K562 (cell line): ENCODE data around the gene PGK2. TPM values are rescaled to one million over a fixed set of nuclear protein-coding genes. Genes with fewer than 3 reads are reported as not detected.
A peak's percentile ranks its signal among the peaks of the same experiment; 100 is the strongest.

Source experiments
- ATAC-seq: fragments of 200-7000 bp; cut with Tn5 transposase; 3 replicates; pipeline ENCODE4 v1.9.1; 2020; ENCODE audit warnings: moderate library complexity
- BruUV-seq: library from RNA; stranded (reverse); fragments of 400-500 nt; replicated peaks from 2 replicates; lab custom pipeline; 2021; lab: Mats Ljungman, UMichigan
- CTCF ChIA-PET: fragments of 300-600 bp; formaldehyde crosslinking; extraction: SDS; loops from one replicate; lab custom pipeline; 2021; ENCODE audit warnings: low intra/inter-chr PET ratio; lab: Yijun Ruan, JAX
- POLR2A ChIA-PET: fragments of 300-600, 350-650 bp; sonication (Branson Sonifier 250); formaldehyde crosslinking; extraction: SDS; loops from one replicate; lab custom pipeline; 2021; ENCODE audit warnings: antibody characterized with exemption, inconsistent platforms; lab: Yijun Ruan, JAX
- DNase-seq, 4 experiments: peaks; one replicate each; pipeline versions ENCODE4 v3.0.0 to v3.0.0-alpha.2; 2011 to 2018; ENCODE audit warnings: low spot score in 3 of 4, mixed read lengths in 3 of 4; ENCODE audit errors: extremely low read depth in 1 of 4
- FAIRE-seq: peaks from 2 replicates; lab custom pipeline; 2011; peaks lifted over from hg19 to GRCh38; lab: Jason Lieb, UNC
- H2AFZ ChIP-seq: 2 replicates; pipeline ENCODE4 v1.6.0; 2011; ENCODE audit warnings: low read depth, low read length, control low read depth, inconsistent platforms
- H3K27ac ChIP-seq: fragments of 200-600 bp; 3 replicates; pipeline ENCODE4 v1.8.0; 2011; ENCODE audit warnings: low read depth, mild to moderate bottlenecking, control low read depth, inconsistent platforms, low read length, moderate library complexity, mixed read lengths; ENCODE audit errors: extremely low read depth
- H3K27me3 ChIP-seq, 2 experiments: fragments of 300-600 bp in 1 of 2; 2 replicates in 1 of 2; 3 replicates in 1 of 2; pipeline versions ENCODE4 v1.6.0 to v1.8.0; 2011; ENCODE audit warnings: inconsistent platforms in 2 of 2, low read length in 2 of 2, mild to moderate bottlenecking in 1 of 2, mixed read lengths in 1 of 2, moderate library complexity in 1 of 2; ENCODE audit not compliant: control insufficient read depth in 2 of 2, insufficient read depth in 2 of 2
- H3K36me3 ChIP-seq: fragments of 300-600 bp; 3 replicates; pipeline ENCODE4 v1.8.0; 2011; ENCODE audit warnings: mild to moderate bottlenecking, low read length, inconsistent platforms; ENCODE audit not compliant: control insufficient read depth, insufficient read depth
- H3K4me1 ChIP-seq, 2 experiments: fragments of 200-600 bp in 1 of 2; replicated peaks in 1 of 2; 2 replicates in 1 of 2; 3 replicates in 1 of 2; pipeline versions ENCODE4 v1.5.1 to v1.8.0; 2011; ENCODE audit warnings: inconsistent platforms in 2 of 2, low read length in 2 of 2, mild to moderate bottlenecking in 1 of 2, mixed read lengths in 1 of 2, moderate library complexity in 1 of 2; ENCODE audit not compliant: control insufficient read depth in 2 of 2, insufficient read depth in 2 of 2
- H3K4me2 ChIP-seq: 2 replicates; pipeline ENCODE4 v1.6.1; 2011; ENCODE audit warnings: low read length, control low read depth, inconsistent platforms, mixed read lengths; ENCODE audit not compliant: insufficient read depth
- H3K4me3 ChIP-seq: fragments of 200-600 bp; sonication (generic), shearing (Covaris generic); 2 replicates; pipeline ENCODE4 v1.5.1; 2016; ENCODE audit warnings: control low read depth, inconsistent platforms
- H3K79me2 ChIP-seq: fragments of 200-600 bp; 3 replicates; pipeline ENCODE4 v1.8.0; 2011; ENCODE audit warnings: low read length, inconsistent platforms; ENCODE audit not compliant: control insufficient read depth, insufficient read depth
- H3K9ac ChIP-seq, 2 experiments: 2 replicates each; pipeline versions ENCODE4 v1.6.0 to v1.6.1; 2011; ENCODE audit warnings: low read depth in 2 of 2, low read length in 2 of 2, control low read depth in 1 of 2, inconsistent platforms in 1 of 2, mild to moderate bottlenecking in 1 of 2, mixed read lengths in 1 of 2; ENCODE audit not compliant: insufficient read depth in 1 of 2
- H3K9me1 ChIP-seq: one replicate; pipeline ENCODE4 v1.6.0; 2011; ENCODE audit warnings: inconsistent platforms, mild to moderate bottlenecking, low read length, moderate library complexity; ENCODE audit not compliant: control insufficient read depth, insufficient read depth
- H3K9me3 ChIP-seq: replicated peaks from 2 replicates; pipeline ENCODE4 v1.5.1; 2011; ENCODE audit warnings: low read depth, low read length, inconsistent platforms; ENCODE audit not compliant: control insufficient read depth, insufficient read depth
- H4K20me1 ChIP-seq: replicated peaks from 2 replicates; pipeline ENCODE4 v1.6.1; 2011; ENCODE audit warnings: low read length, inconsistent platforms, mixed read lengths; ENCODE audit not compliant: control insufficient read depth, insufficient read depth
- CEBPB ChIP-seq: fragments of 450-650 bp; IDR thresholded peaks from 2 replicates; pipeline ENCODE4 v1.6.1; 2016; ENCODE audit warnings: missing genetic modification characterization, missing compliant biosample characterization
- WGBS: fragments of 100-300 bp; shearing (Covaris generic); methylation state at CpG from one replicate; pipeline ENCODE4 v1.1.6; 2016; ENCODE audit warnings: low coverage, mixed read lengths; ENCODE audit not compliant: insufficient coverage; ENCODE audit errors: missing lambda C conversion rate; 5-methylcytosine and 5-hydroxymethylcytosine counted together
- in situ Hi-C: fragments of 300-500 bp; cut with MboI; formaldehyde crosslinking; loops from 4 replicates; pipeline ENCODE4 v1.15.0; 2018; ENCODE audit warnings: inconsistent platforms, mixed read lengths
- intact Hi-C: fragments of 100-400 bp; cut with micrococcal nuclease; formaldehyde crosslinking; loops from 2 replicates; pipeline ENCODE4 v1.14.2; 2022
- polyA plus RNA-seq, 8 experiments: library from polyadenylated mRNA; depleted of rRNA in 4 of 8; stranded (reverse) in 5 of 8; unstranded in 3 of 8; fragments of >200 nt; fragmentation: Nextera tagmentation in 2 of 8; fragmentation: Illumina TruSeq in 1 of 8; extraction: Ambion mirVana in 2 of 8; extraction: Trizol in 1 of 8; gene quantifications; 2 replicates each; pipeline versions ENCODE4 v1.2.1 to v1.2.3, GENCODE V29; 2011 to 2014; ENCODE audit warnings: inconsistent platforms in 1 of 8, missing spikeins in 1 of 8
- total RNA-seq, 7 experiments: library from RNA; depleted of rRNA in 6 of 7; stranded (reverse); fragments of >200 nt in 6 of 7; fragmentation: Illumina TruSeq in 2 of 7; extraction: Trizol in 2 of 7; gene quantifications; 2 replicates each; pipeline versions ENCODE4 v1.2.1 to v1.2.3, GENCODE V29; 2011 to 2021; ENCODE audit warnings: low replicate concordance in 1 of 7
- TF ChIP-seq, protein P1 (sequence below), 2 experiments: fragments of 450-650 bp in 1 of 2; sonication (generic) in 1 of 2; formaldehyde crosslinking in 1 of 2; IDR thresholded peaks; 2 replicates each; pipeline versions ENCODE4 v1.7.1 to v1.9.0; 2016 to 2022; ENCODE audit warnings: inconsistent platforms in 1 of 2, mild to moderate bottlenecking in 1 of 2, missing genetic modification reagents in 1 of 2
- TF ChIP-seq, protein P2 (sequence below): fragments of 450-650 bp; formaldehyde crosslinking; IDR thresholded peaks from 2 replicates; pipeline ENCODE4 v1.4.0; 2022; ENCODE audit warnings: mild to moderate bottlenecking, moderate library complexity

PGK2 gene
- total and polyA plus RNA-seq, 9 of the 15 experiments (the other 6 are each of a cell fraction or from before 2014, with no cell fraction given), result not detected

DNA sequence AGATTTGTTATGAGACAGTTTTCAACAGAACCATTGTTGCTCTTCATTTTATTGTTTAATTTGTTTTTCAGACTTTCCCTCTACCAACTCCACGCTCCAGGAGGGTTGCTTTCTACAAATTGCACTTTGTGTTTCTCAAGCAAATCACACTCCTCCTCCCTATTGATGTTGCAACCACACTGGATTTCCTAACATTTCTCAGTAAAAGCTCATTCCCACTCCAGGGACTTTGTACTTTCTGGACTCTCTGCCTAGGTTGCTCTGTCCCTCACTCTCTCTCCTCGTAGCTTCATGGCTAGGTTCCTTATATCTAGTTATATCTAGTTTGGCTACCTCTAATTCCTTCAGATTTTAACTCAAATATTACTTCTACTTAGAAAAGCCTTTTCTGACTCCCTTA lies 20.3 kb downstream of the PGK2 start:
- CTCF ChIA-PET, result no interaction called here
- 92% methylated on average over 2 of the region's 2 CpGs for WGBS
- no peaks in the 10 kb centered on the region for H3K27me3 ChIP-seq
- no peak overlapping the region for H3K4me3 ChIP-seq
- H3K27ac ChIP-seq, result no peak overlapping the region
- DNase-seq (no peak), FAIRE-seq (no peak), ATAC-seq (no peak)
- H3K4me1 ChIP-seq, result peaks cover 0 to 11% of the 10 kb centered on the region in 2 experiments; a peak in 3 of 5 replicates
- no peaks in the 10 kb centered on the region for H4K20me1 ChIP-seq
- in situ Hi-C loops, result no loop called here
- BruUV-seq, result no TSS peak
- H3K9me3 ChIP-seq, result no peaks in the 10 kb centered on the region; the same call in 1 of the 2 replicates
- H3K36me3 ChIP-seq, result no peaks in the 10 kb centered on the region; the same call in 2 of the 3 replicates
- H3K9ac ChIP-seq, result no peak overlapping the region
- peak overlapping the region; percentile 1; the same call in 1 of the 2 replicates for H2AFZ ChIP-seq
- intact Hi-C loops, result no loop called here
- TF ChIP-seq, protein P1, sequence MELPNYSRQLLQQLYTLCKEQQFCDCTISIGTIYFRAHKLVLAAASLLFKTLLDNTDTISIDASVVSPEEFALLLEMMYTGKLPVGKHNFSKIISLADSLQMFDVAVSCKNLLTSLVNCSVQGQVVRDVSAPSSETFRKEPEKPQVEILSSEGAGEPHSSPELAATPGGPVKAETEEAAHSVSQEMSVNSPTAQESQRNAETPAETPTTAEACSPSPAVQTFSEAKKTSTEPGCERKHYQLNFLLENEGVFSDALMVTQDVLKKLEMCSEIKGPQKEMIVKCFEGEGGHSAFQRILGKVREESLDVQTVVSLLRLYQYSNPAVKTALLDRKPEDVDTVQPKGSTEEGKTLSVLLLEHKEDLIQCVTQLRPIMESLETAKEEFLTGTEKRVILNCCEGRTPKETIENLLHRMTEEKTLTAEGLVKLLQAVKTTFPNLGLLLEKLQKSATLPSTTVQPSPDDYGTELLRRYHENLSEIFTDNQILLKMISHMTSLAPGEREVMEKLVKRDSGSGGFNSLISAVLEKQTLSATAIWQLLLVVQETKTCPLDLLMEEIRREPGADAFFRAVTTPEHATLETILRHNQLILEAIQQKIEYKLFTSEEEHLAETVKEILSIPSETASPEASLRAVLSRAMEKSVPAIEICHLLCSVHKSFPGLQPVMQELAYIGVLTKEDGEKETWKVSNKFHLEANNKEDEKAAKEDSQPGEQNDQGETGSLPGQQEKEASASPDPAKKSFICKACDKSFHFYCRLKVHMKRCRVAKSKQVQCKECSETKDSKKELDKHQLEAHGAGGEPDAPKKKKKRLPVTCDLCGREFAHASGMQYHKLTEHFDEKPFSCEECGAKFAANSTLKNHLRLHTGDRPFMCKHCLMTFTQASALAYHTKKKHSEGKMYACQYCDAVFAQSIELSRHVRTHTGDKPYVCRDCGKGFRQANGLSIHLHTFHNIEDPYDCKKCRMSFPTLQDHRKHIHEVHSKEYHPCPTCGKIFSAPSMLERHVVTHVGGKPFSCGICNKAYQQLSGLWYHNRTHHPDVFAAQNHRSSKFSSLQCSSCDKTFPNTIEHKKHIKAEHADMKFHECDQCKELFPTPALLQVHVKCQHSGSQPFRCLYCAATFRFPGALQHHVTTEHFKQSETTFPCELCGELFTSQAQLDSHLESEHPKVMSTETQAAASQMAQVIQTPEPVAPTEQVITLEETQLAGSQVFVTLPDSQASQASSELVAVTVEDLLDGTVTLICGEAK (IDR thresholded peaks at IDR 0.05), result no peak
- TF ChIP-seq, protein P1 (CRISPR knock-in tag; IDR thresholded peaks at IDR 0.05), result no peak
- TF ChIP-seq, protein P2, sequence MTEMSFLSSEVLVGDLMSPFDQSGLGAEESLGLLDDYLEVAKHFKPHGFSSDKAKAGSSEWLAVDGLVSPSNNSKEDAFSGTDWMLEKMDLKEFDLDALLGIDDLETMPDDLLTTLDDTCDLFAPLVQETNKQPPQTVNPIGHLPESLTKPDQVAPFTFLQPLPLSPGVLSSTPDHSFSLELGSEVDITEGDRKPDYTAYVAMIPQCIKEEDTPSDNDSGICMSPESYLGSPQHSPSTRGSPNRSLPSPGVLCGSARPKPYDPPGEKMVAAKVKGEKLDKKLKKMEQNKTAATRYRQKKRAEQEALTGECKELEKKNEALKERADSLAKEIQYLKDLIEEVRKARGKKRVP, result no peak
- peak; percentile 70 for TF ChIP-seq CEBPB (tag)
- no peaks in the 10 kb centered on the region for H3K79me2 ChIP-seq
- no peaks in the 10 kb centered on the region for H3K9me1 ChIP-seq
- no peak overlapping the region for H3K4me2 ChIP-seq
- POLR2A ChIA-PET, result interaction anchor here (0.7 to 1.3 kb wide), 2 partner anchors 16 to 120 kb away, joined by 4 to 5 read pairs; no protein-coding TSS in a partner anchor
